ENCODE data around the gene CHCHD1. TPM values are rescaled to one million over a fixed set of nuclear protein-coding genes. Genes with fewer than 3 reads are reported as not detected.

The CHCHD1 gene
- polyA plus RNA-seq, 2 donors = 53.5 to 63.5 TPM

DNA sequence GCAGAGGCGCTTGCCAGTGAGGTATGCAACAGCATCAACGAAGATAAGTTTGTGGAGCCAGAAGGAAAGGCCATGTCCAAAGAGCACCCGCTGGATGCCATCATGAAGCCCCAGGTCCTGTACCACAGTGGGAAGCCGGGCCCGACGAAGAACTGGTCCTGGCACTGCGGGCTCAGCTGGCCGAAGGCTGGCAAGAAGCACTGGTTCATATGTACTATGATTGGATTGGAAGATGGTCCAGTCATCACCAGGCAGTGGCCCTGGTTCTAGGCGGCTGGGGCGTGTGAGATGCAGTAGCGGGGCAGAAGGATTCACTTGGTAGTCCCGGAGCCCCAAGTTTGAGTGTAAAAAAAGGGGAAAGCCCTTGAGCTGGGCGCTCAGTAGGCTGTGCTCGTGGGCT lies 25.6 kb downstream of the CHCHD1 start:
- H3K27ac ChIP-seq (ENCODE audit: low read depth in 2 of 2, low read length in 1 of 2) = peak overlapping the region in 1 of 2 donors; percentile 14

DNA sequence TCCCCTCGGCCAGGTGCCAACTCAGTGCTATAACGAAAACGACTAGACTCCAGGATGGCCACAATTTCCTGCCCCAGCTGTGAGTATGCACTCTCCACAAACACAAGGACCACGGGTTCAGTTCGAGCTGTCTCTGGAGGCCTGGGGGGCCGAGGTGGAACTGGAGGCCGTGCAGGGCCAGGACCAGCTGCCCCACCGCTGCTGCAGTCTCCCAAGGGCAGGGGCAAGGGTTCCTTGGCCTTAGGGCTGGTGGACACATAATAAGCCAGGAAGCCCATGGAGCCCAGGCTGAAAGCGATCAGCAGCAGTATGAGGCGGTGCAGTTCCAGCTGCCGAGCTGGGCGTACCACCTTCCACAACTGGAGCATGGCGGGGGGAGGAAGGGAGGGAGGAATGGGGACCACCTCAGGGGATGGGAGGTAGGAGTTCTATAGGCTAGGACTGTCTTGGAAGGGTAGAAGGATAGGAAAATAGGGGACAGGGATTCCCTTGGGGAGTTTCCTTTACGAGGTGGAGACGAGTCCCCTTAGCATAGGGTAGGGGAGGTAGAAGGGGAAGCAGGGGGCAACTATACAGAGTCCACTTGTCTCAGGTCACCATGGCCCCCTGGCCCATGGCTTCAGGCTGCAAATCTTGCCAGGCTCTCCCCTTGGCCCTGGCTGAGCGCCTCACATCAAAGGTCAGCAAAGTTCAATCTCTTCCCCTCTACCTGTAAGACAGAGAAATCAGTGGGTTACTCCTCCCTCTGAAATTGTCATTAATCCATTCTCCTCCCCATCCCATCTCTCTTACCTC lies 26.4 kb downstream of the CHCHD1 start:
- peaks cover 0 to 11% of the 10 kb centered on the region in 2 donors for H3K4me1 ChIP-seq (ENCODE audit: control insufficient read depth in 2 of 2, insufficient read depth in 2 of 2, low read length in 1 of 2)
- WGBS, 2 donors = 89 to 92% methylated on average over 16 of the region's 16 CpGs
- H3K4me3 ChIP-seq (ENCODE audit: low read depth in 1 of 2, low read length in 2 of 2) = no peak overlapping the region
- H3K36me3 ChIP-seq (ENCODE audit: control insufficient read depth in 2 of 2, insufficient read depth in 2 of 2, low read length in 1 of 2) = peaks cover 13 to 38% of the 10 kb centered on the region in 2 donors
- no peaks in the 10 kb centered on the region for H3K9me3 ChIP-seq (ENCODE audit: control insufficient read depth in 2 of 2, insufficient read depth in 1 of 2, low read depth in 1 of 2, low read length in 1 of 2)
- H3K27ac ChIP-seq (ENCODE audit: low read depth in 2 of 2, low read length in 1 of 2) = no peak overlapping the region
- H3K27me3 ChIP-seq (ENCODE audit: control insufficient read depth in 1 of 2, insufficient read depth in 2 of 2, low read length in 2 of 2) = no peaks in the 10 kb centered on the region

More for the DNA sequence above, 25.6 kb downstream of the CHCHD1 start:
- Histone ChIP-seq H3K9me3 (ENCODE audit: control insufficient read depth in 2 of 2, insufficient read depth in 1 of 2, low read depth in 1 of 2, low read length in 1 of 2) (no peaks in the 10 kb centered on the region), H3K36me3 (ENCODE audit: control insufficient read depth in 2 of 2, insufficient read depth in 2 of 2, low read length in 1 of 2) (peaks cover 13 to 44% of the 10 kb centered on the region in 2 donors), H3K4me3 (ENCODE audit: low read depth in 1 of 2, low read length in 2 of 2) (no peak overlapping the region), H3K27me3 (ENCODE audit: control insufficient read depth in 1 of 2, insufficient read depth in 2 of 2, low read length in 2 of 2) (no peaks in the 10 kb centered on the region), H3K4me1 (ENCODE audit: control insufficient read depth in 2 of 2, insufficient read depth in 2 of 2, low read length in 1 of 2) (peaks cover 0 to 9% of the 10 kb centered on the region in 2 donors)
- 95 to 96% methylated on average over 14 of the region's 14 CpGs for WGBS, 2 donors

DNA sequence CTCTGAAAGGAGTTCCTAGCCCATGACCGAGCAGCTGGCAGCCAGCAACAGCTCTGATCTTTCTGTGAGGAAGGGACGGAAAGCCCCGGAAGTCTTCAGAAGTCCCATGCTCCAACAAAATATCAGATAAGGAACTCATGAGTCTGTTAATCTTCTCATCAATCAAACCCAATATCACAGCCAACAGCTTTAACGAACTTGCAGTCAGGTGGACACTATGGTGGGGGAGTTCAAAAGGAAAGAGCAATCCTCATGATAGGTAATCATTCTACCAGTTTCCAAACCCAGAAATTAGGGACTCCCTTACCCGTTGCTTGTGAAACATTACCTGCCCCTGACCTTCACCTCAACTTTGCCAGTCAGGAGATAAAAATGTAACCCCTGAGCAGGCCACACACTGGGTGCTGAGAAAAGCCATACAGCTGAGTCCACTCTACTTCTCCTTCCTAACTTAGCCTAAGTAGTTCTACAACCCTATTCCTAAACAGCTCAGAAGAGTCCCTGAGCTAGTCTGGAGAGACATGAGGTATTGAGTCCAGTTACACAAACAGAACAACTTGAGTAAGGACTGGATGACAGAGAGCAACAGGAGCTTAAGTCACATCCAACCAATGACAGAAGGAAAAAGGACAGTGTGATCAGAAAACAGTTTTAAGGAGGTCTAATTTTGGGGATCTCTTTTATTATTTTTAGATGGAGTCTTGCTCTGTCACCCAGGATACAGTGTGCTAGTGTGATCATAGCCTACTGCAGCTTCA lies 27.4 kb downstream of the CHCHD1 start:
- H3K27ac ChIP-seq (ENCODE audit: low read depth in 2 of 2, low read length in 1 of 2) = no peak overlapping the region
- H3K9me3 ChIP-seq (ENCODE audit: control insufficient read depth in 2 of 2, insufficient read depth in 1 of 2, low read depth in 1 of 2, low read length in 1 of 2) = no peaks in the 10 kb centered on the region
- H3K4me1 ChIP-seq (ENCODE audit: control insufficient read depth in 2 of 2, insufficient read depth in 2 of 2, low read length in 1 of 2) = peaks cover 0 to 11% of the 10 kb centered on the region in 2 donors
- H3K27me3 ChIP-seq (ENCODE audit: control insufficient read depth in 1 of 2, insufficient read depth in 2 of 2, low read length in 2 of 2) = no peaks in the 10 kb centered on the region
- 54 to 70% methylated on average over 5 of the region's 5 CpGs for WGBS, 2 donors
- H3K4me3 ChIP-seq (ENCODE audit: low read depth in 1 of 2, low read length in 2 of 2) = no peak overlapping the region
- H3K36me3 ChIP-seq (ENCODE audit: control insufficient read depth in 2 of 2, insufficient read depth in 2 of 2, low read length in 1 of 2) = peaks cover 9 to 36% of the 10 kb centered on the region in 2 donors

DNA sequence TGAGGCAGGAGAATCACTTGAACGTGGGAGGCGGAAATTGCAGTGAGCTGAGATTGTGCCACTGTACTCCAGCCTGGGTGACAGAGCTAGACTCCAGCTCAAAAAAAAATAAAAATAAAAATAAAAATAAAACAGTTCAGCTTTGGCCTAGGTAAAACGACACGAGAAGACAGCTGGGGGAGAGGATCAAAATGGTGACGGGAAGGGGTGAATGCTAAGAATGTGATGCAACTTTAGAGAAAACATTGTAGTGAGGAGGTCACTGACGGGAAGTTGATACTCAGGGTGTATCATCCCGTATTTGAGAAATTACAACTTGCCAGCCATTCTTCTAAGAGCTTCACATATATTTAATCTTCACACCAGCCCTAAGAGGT lies 28.5 kb downstream of the CHCHD1 start:
- Histone ChIP-seq H3K4me1 (ENCODE audit: control insufficient read depth in 2 of 2, insufficient read depth in 2 of 2, low read length in 1 of 2) (peaks cover 0 to 11% of the 10 kb centered on the region in 2 donors), H3K4me3 (ENCODE audit: low read depth in 1 of 2, low read length in 2 of 2) (peak overlapping the region; percentile 56 to 82), H3K36me3 (ENCODE audit: control insufficient read depth in 2 of 2, insufficient read depth in 2 of 2, low read length in 1 of 2) (peaks cover 8 to 42% of the 10 kb centered on the region in 2 donors), H3K27me3 (ENCODE audit: control insufficient read depth in 1 of 2, insufficient read depth in 2 of 2, low read length in 2 of 2) (no peaks in the 10 kb centered on the region), H3K27ac (ENCODE audit: low read depth in 2 of 2, low read length in 1 of 2) (peak overlapping the region in 1 of 2 donors; percentile 92), H3K9me3 (ENCODE audit: control insufficient read depth in 2 of 2, insufficient read depth in 1 of 2, low read depth in 1 of 2, low read length in 1 of 2) (no peaks in the 10 kb centered on the region)
- WGBS, 2 donors = 66 to 71% methylated on average over 7 of the region's 7 CpGs

DNA sequence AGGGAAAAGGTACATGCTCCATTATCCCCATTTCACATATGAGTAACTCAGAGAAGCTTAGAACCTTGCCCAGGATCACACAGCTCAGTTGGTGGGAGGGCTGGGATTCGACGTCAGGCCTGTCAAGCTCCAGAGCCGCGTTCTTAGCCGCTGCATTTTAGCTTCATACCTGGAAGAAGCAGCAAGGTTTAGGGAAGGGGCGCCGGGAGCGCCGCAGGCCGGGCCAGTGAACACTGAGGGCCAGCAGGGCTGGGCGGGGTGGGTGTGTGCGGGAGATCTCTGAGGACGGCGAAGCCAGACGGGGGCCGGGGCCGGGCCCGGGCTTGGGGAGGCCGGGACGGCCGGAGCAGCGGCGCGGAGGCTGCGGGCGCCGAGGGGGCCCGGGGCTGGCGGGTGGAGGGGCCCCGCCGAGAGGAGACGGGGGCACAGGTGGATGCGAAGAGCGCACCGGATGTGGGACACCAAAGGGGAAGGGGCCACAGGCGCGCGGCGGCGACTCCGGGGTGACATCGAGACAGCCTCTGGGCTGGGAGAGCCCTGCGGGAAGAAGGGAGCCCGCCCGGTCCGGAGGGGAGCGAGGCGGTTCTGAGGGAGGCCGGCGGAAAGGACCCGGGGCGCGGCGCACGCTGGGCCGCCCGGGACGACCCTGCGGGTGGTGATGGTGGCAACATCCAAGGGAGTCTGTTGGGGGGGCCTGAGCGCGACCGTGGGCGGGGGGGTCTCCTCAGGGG lies 29.1 kb downstream of the CHCHD1 start:
- no peaks in the 10 kb centered on the region for H3K27me3 ChIP-seq (ENCODE audit: control insufficient read depth in 1 of 2, insufficient read depth in 2 of 2, low read length in 2 of 2)
- H3K27ac ChIP-seq (ENCODE audit: low read depth in 2 of 2, low read length in 1 of 2) = peak overlapping the region; percentile 92 to 93
- peaks cover 0 to 11% of the 10 kb centered on the region in 2 donors for H3K4me1 ChIP-seq (ENCODE audit: control insufficient read depth in 2 of 2, insufficient read depth in 2 of 2, low read length in 1 of 2)
- H3K9me3 ChIP-seq (ENCODE audit: control insufficient read depth in 2 of 2, insufficient read depth in 1 of 2, low read depth in 1 of 2, low read length in 1 of 2) = no peaks in the 10 kb centered on the region
- peaks cover 5 to 37% of the 10 kb centered on the region in 2 donors for H3K36me3 ChIP-seq (ENCODE audit: control insufficient read depth in 2 of 2, insufficient read depth in 2 of 2, low read length in 1 of 2)
- peak overlapping the region; percentile 56 to 82 for H3K4me3 ChIP-seq (ENCODE audit: low read depth in 1 of 2, low read length in 2 of 2)
- WGBS, 2 donors = 1% methylated on average over 60 to 63 of the region's 63 CpGs

DNA sequence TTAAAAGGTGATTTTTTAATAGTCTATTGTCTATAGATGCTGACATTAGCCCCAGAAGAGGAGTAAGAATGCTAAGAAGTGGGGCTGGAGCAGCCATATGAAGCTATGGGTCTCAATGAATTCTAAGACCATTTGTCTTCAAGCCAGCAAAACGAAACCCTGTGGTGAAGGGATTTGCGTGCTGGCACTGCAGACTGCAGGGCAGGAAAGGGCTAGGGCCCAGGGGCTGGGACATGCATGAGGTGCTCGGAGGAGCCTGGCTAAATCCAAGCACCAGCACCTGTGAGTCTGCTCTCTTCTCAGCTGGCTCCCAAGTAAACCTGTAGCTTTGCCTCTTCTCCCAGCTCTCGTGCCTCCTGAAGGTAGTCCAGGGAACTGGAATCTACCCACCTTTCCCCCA lies 30.8 kb downstream of the CHCHD1 start:
- Histone ChIP-seq H3K4me3 (ENCODE audit: low read depth in 1 of 2, low read length in 2 of 2) (no peak overlapping the region), H3K9me3 (ENCODE audit: control insufficient read depth in 2 of 2, insufficient read depth in 1 of 2, low read depth in 1 of 2, low read length in 1 of 2) (no peaks in the 10 kb centered on the region), H3K27me3 (ENCODE audit: control insufficient read depth in 1 of 2, insufficient read depth in 2 of 2, low read length in 2 of 2) (no peaks in the 10 kb centered on the region), H3K4me1 (ENCODE audit: control insufficient read depth in 2 of 2, insufficient read depth in 2 of 2, low read length in 1 of 2) (peaks cover 0 to 10% of the 10 kb centered on the region in 2 donors), H3K27ac (ENCODE audit: low read depth in 2 of 2, low read length in 1 of 2) (peak overlapping the region in 1 of 2 donors; percentile 13), H3K36me3 (ENCODE audit: control insufficient read depth in 2 of 2, insufficient read depth in 2 of 2, low read length in 1 of 2) (peaks cover 0 to 21% of the 10 kb centered on the region in 2 donors)
- 55 to 70% methylated on average over 4 of the region's 4 CpGs for WGBS, 2 donors

DNA sequence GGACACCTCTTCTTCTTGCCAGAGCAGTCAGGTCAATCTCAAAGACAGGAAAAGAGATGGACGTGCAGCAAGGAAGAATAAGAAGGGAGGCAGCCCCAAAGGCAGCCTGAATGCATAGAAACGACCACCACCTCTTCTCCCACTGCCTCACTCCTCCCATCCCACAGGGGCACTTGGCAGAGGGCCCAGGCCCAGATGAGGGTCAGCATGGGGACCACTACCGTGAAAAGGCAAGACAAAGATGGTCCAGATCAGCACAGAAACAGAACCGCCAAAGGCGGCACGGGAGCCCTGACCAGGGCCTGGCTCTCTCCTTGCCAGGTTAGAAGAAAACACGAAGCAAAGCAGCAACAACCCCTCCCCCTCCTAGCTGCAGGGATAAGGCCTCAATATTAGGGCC lies 31.5 kb downstream of the CHCHD1 start:
- H3K4me3 ChIP-seq (ENCODE audit: low read depth in 1 of 2, low read length in 2 of 2) = no peak overlapping the region
- H3K27me3 ChIP-seq (ENCODE audit: control insufficient read depth in 1 of 2, insufficient read depth in 2 of 2, low read length in 2 of 2) = no peaks in the 10 kb centered on the region
- WGBS, 2 donors = 80 to 85% methylated on average over 7 of the region's 7 CpGs
- H3K4me1 ChIP-seq (ENCODE audit: control insufficient read depth in 2 of 2, insufficient read depth in 2 of 2, low read length in 1 of 2) = peaks cover 0 to 9% of the 10 kb centered on the region in 2 donors
- H3K36me3 ChIP-seq (ENCODE audit: control insufficient read depth in 2 of 2, insufficient read depth in 2 of 2, low read length in 1 of 2) = peaks cover 5 to 15% of the 10 kb centered on the region in 2 donors
- H3K27ac ChIP-seq (ENCODE audit: low read depth in 2 of 2, low read length in 1 of 2) = no peak overlapping the region
- no peaks in the 10 kb centered on the region for H3K9me3 ChIP-seq (ENCODE audit: control insufficient read depth in 2 of 2, insufficient read depth in 1 of 2, low read depth in 1 of 2, low read length in 1 of 2)

DNA sequence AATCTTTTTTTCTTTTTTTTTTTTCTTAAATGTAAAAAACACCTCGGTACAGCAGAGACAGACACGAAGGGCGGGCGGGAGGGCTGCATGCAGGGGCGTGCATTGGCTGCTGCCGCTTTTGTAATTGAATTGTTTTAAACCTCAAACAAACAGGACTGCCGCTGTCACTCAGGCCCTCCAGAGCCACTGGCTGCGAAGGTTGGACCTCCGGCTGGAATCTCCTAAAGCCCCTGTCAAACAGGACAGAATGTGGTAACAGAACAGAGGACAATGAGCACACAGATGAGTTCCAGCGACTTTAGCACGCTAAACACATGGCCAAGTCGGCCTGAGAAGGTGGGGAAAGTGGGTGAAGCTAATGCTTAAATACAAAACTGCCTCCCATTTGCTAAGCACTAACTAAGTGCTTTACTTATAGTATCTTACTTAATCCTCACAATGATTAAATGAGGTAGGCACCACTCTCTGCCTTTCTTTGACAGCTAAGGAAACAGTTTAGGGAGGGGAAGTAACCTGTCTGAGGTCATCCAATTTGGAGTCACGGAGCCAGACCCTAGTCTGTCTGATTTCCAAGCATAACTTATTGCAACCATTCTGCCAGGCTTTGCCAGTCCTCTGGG lies 32.5 kb downstream of the CHCHD1 start:
- Histone ChIP-seq H3K4me3 (ENCODE audit: low read depth in 1 of 2, low read length in 2 of 2) (no peak overlapping the region), H3K36me3 (ENCODE audit: control insufficient read depth in 2 of 2, insufficient read depth in 2 of 2, low read length in 1 of 2) (peaks cover 5 to 12% of the 10 kb centered on the region in 2 donors), H3K27me3 (ENCODE audit: control insufficient read depth in 1 of 2, insufficient read depth in 2 of 2, low read length in 2 of 2) (no peaks in the 10 kb centered on the region), H3K27ac (ENCODE audit: low read depth in 2 of 2, low read length in 1 of 2) (no peak overlapping the region), H3K4me1 (ENCODE audit: control insufficient read depth in 2 of 2, insufficient read depth in 2 of 2, low read length in 1 of 2) (peaks cover 4 to 16% of the 10 kb centered on the region in 2 donors), H3K9me3 (ENCODE audit: control insufficient read depth in 2 of 2, insufficient read depth in 1 of 2, low read depth in 1 of 2, low read length in 1 of 2) (no peaks in the 10 kb centered on the region)
- WGBS, 2 donors = 74 to 83% methylated on average over 13 of the region's 13 CpGs

Measured in esophagus (tissue), 2 donors.